ENCODE measurements around the gene AGAP1. TPM values are rescaled to one million over a fixed set of nuclear protein-coding genes. Genes with fewer than 3 reads are reported as not detected.

The AGAP1 gene
- total and polyA plus RNA-seq, 2 donors = 1.7 to 3.0 TPM

DNA sequence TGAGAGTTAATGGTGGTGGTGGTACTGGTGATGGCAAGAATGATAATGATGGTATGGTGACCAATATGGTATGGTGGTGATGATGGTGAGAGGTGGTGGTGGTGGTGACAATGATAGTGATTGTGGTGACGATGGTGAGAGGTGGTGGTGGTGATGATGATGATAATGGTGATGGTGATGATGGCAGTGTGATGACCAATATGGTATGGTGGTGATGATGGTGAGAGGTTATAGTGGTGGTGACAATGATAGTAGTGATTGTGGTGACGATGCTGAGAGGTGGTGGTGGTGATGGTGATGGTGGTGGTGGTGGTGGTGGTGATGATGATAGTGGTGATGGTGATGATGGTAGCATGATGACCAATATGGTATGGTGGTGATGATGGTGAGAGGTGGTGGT lies 505.2 kb downstream of the AGAP1 start:
- Histone ChIP-seq H3K9me3 (ENCODE audit: control insufficient read depth in 2 of 2, insufficient read depth in 1 of 2, low read length in 1 of 2) (no peaks in the 10 kb centered on the region), H3K27me3 (ENCODE audit: control insufficient read depth in 2 of 2, insufficient read depth in 1 of 2, low read length in 1 of 2) (no peaks in the 10 kb centered on the region), H3K4me1 (ENCODE audit: control insufficient read depth in 2 of 2, insufficient read depth in 2 of 2, low read length in 2 of 2) (no peaks in the 10 kb centered on the region), H3K27ac (ENCODE audit: low read depth in 1 of 2, low read length in 1 of 2) (no peak overlapping the region), H3K36me3 (ENCODE audit: control insufficient read depth in 2 of 2, insufficient read depth in 2 of 2, low read length in 1 of 2) (no peaks in the 10 kb centered on the region), H3K4me3 (ENCODE audit: low read length in 2 of 2) (no peak overlapping the region)
- no peak for DNase-seq (ENCODE audit: low read depth in 6 of 9, low spot score in 9 of 9)
- 96% methylated on average over 2 of the region's 2 CpGs for WGBS

- no peaks in the 10 kb centered on the region for H3K9me3 ChIP-seq (ENCODE audit: control insufficient read depth in 2 of 2, insufficient read depth in 1 of 2, low read length in 1 of 2)
- no peak for DNase-seq (ENCODE audit: low read depth in 6 of 9, low spot score in 9 of 9)
- WGBS = 88% methylated on average over 20 of the region's 20 CpGs
- H3K4me1 ChIP-seq (ENCODE audit: control insufficient read depth in 2 of 2, insufficient read depth in 2 of 2, low read length in 2 of 2) = no peaks in the 10 kb centered on the region
- no peaks in the 10 kb centered on the region for H3K36me3 ChIP-seq (ENCODE audit: control insufficient read depth in 2 of 2, insufficient read depth in 2 of 2, low read length in 1 of 2)
- H3K27me3 ChIP-seq (ENCODE audit: control insufficient read depth in 2 of 2, insufficient read depth in 1 of 2, low read length in 1 of 2) = no peaks in the 10 kb centered on the region
- no peak overlapping the region for H3K4me3 ChIP-seq (ENCODE audit: low read length in 2 of 2)
- no peak overlapping the region for H3K27ac ChIP-seq (ENCODE audit: low read depth in 1 of 2, low read length in 1 of 2)
These were observed 507.5 kb downstream of the AGAP1 start for GRCh38 chr2:236001166-236001828.

DNA sequence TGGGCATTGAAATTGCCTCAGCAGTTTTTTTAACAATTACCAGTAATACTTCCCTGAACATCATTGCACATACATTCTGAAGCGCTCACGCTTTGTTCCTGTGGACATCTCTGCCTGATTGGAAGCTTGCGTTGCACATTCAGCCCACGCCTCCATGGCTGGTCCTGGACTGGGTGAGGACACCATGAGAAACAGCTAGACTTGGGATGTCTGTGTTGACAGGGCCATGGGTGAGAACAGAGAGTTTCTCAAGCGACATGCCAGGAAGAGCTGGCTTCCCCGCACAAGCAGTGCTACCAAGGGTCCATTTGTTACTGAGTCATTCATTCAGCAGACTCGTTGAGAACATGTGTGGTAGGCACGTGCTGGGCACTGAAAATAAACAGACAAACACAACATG lies 508.0 kb downstream of the AGAP1 start:
- Histone ChIP-seq H3K9me3 (ENCODE audit: control insufficient read depth in 2 of 2, insufficient read depth in 1 of 2, low read length in 1 of 2) (no peaks in the 10 kb centered on the region), H3K27ac (ENCODE audit: low read depth in 1 of 2, low read length in 1 of 2) (no peak overlapping the region), H3K4me1 (ENCODE audit: control insufficient read depth in 2 of 2, insufficient read depth in 2 of 2, low read length in 2 of 2) (no peaks in the 10 kb centered on the region), H3K27me3 (ENCODE audit: control insufficient read depth in 2 of 2, insufficient read depth in 1 of 2, low read length in 1 of 2) (no peaks in the 10 kb centered on the region), H3K4me3 (ENCODE audit: low read length in 2 of 2) (no peak overlapping the region), H3K36me3 (ENCODE audit: control insufficient read depth in 2 of 2, insufficient read depth in 2 of 2, low read length in 1 of 2) (no peaks in the 10 kb centered on the region)
- 96% methylated on average over 8 of the region's 8 CpGs for WGBS
- DNase-seq (ENCODE audit: low read depth in 6 of 9, low spot score in 9 of 9) = no peak

- no peaks in the 10 kb centered on the region for H3K4me1 ChIP-seq (ENCODE audit: control insufficient read depth in 2 of 2, insufficient read depth in 2 of 2, low read length in 2 of 2)
- 93% methylated on average over 6 of the region's 6 CpGs for WGBS
- no peaks in the 10 kb centered on the region for H3K36me3 ChIP-seq (ENCODE audit: control insufficient read depth in 2 of 2, insufficient read depth in 2 of 2, low read length in 1 of 2)
- peak in 1 of 9 donors; percentile 6 for DNase-seq (ENCODE audit: low read depth in 6 of 9, low spot score in 9 of 9)
- no peak overlapping the region for H3K27ac ChIP-seq (ENCODE audit: low read depth in 1 of 2, low read length in 1 of 2)
- H3K9me3 ChIP-seq (ENCODE audit: control insufficient read depth in 2 of 2, insufficient read depth in 1 of 2, low read length in 1 of 2) = no peaks in the 10 kb centered on the region
- no peak overlapping the region for H3K4me3 ChIP-seq (ENCODE audit: low read length in 2 of 2)
- H3K27me3 ChIP-seq (ENCODE audit: control insufficient read depth in 2 of 2, insufficient read depth in 1 of 2, low read length in 1 of 2) = no peaks in the 10 kb centered on the region
These were observed 514.2 kb downstream of the AGAP1 start for GRCh38 chr2:236008006-236008405.

- Histone ChIP-seq H3K27ac (ENCODE audit: low read depth in 1 of 2, low read length in 1 of 2) (no peak overlapping the region), H3K4me1 (ENCODE audit: control insufficient read depth in 2 of 2, insufficient read depth in 2 of 2, low read length in 2 of 2) (no peaks in the 10 kb centered on the region), H3K27me3 (ENCODE audit: control insufficient read depth in 2 of 2, insufficient read depth in 1 of 2, low read length in 1 of 2) (peaks cover 2 to 7% of the 10 kb centered on the region in 2 donors), H3K36me3 (ENCODE audit: control insufficient read depth in 2 of 2, insufficient read depth in 2 of 2, low read length in 1 of 2) (no peaks in the 10 kb centered on the region), H3K4me3 (ENCODE audit: low read length in 2 of 2) (no peak overlapping the region), H3K9me3 (ENCODE audit: control insufficient read depth in 2 of 2, insufficient read depth in 1 of 2, low read length in 1 of 2) (no peaks in the 10 kb centered on the region)
- WGBS = 95% methylated on average over 9 of the region's 9 CpGs
- no peak for DNase-seq (ENCODE audit: low read depth in 6 of 9, low spot score in 9 of 9)
These were observed 515.0 kb downstream of the AGAP1 start for GRCh38 chr2:236008857-236009256.

- peaks cover 2 to 20% of the 10 kb centered on the region in 2 donors for H3K27me3 ChIP-seq (ENCODE audit: control insufficient read depth in 2 of 2, insufficient read depth in 1 of 2, low read length in 1 of 2)
- H3K4me3 ChIP-seq (ENCODE audit: low read length in 2 of 2) = no peak overlapping the region
- no peak overlapping the region for H3K27ac ChIP-seq (ENCODE audit: low read depth in 1 of 2, low read length in 1 of 2)
- 91% methylated on average over 15 of the region's 15 CpGs for WGBS
- H3K36me3 ChIP-seq (ENCODE audit: control insufficient read depth in 2 of 2, insufficient read depth in 2 of 2, low read length in 1 of 2) = no peaks in the 10 kb centered on the region
- no peak for DNase-seq (ENCODE audit: low read depth in 6 of 9, low spot score in 9 of 9)
- no peaks in the 10 kb centered on the region for H3K4me1 ChIP-seq (ENCODE audit: control insufficient read depth in 2 of 2, insufficient read depth in 2 of 2, low read length in 2 of 2)
- H3K9me3 ChIP-seq (ENCODE audit: control insufficient read depth in 2 of 2, insufficient read depth in 1 of 2, low read length in 1 of 2) = no peaks in the 10 kb centered on the region
These were observed 517.3 kb downstream of the AGAP1 start for GRCh38 chr2:236010920-236011685.

DNA sequence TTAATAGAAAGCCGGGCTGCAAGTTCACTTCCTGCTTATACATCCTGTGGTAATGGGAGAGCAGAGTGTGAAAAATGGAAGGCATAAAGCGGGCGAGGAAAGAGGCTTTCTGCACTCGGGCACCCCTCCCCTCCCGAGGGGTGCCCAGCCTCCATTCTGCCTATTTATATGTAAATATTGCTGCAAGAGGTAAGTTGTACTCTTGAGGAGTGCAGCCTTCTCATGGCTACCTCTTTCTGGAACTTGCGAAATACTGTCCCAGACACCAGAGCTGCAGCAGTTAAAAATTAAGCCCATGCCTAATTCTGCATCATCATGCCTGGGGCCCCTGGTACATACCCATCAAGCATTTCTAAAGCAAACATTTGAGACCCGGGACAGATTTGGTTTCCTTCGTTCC lies 518.3 kb downstream of the AGAP1 start:
- H3K27ac ChIP-seq (ENCODE audit: low read depth in 1 of 2, low read length in 1 of 2) = no peak overlapping the region
- no peaks in the 10 kb centered on the region for H3K4me1 ChIP-seq (ENCODE audit: control insufficient read depth in 2 of 2, insufficient read depth in 2 of 2, low read length in 2 of 2)
- no peaks in the 10 kb centered on the region for H3K9me3 ChIP-seq (ENCODE audit: control insufficient read depth in 2 of 2, insufficient read depth in 1 of 2, low read length in 1 of 2)
- 66% methylated on average over 8 of the region's 8 CpGs for WGBS
- DNase-seq (ENCODE audit: low read depth in 6 of 9, low spot score in 9 of 9) = no peak
- no peak overlapping the region for H3K4me3 ChIP-seq (ENCODE audit: low read length in 2 of 2)
- peaks cover 2 to 20% of the 10 kb centered on the region in 2 donors for H3K27me3 ChIP-seq (ENCODE audit: control insufficient read depth in 2 of 2, insufficient read depth in 1 of 2, low read length in 1 of 2)
- H3K36me3 ChIP-seq (ENCODE audit: control insufficient read depth in 2 of 2, insufficient read depth in 2 of 2, low read length in 1 of 2) = no peaks in the 10 kb centered on the region

DNA sequence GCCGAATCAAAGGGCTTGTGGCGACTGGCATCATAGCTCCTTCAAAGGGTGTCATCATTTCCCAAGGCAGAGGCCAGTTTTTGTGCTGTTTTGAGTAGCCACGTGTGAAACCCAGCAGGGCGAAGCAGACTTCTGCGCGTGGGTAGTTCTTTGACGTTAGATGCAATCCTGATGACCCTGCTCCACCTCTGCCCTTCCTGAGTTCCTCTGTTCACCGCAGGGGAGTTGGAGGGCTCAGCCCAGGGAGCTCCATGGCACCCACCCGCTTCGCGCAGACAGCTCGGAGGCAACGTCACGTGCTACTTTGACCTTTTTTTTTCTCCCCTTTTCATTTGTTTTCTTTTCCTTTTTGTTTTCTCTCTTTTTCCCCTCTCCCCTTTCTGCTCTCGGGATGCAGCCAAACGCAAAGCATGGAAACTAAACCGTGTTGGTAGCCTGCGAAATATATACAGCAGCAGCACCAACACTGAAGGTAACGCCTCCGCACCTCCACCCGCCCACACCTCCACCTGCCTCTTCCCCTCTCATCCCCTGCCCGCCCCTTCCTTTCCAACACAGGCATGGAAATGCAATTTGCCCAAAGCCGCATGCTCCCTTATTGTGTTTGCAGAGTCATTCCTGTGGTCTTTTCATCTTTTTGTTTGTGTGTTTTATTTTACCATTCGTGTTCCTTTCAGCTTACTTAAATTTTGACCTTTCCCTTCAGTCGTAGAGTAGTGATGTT lies 520.7 kb downstream of the AGAP1 start:
- no peaks in the 10 kb centered on the region for H3K9me3 ChIP-seq (ENCODE audit: control insufficient read depth in 2 of 2, insufficient read depth in 1 of 2, low read length in 1 of 2)
- WGBS = 41% methylated on average over 25 of the region's 25 CpGs

DNA sequence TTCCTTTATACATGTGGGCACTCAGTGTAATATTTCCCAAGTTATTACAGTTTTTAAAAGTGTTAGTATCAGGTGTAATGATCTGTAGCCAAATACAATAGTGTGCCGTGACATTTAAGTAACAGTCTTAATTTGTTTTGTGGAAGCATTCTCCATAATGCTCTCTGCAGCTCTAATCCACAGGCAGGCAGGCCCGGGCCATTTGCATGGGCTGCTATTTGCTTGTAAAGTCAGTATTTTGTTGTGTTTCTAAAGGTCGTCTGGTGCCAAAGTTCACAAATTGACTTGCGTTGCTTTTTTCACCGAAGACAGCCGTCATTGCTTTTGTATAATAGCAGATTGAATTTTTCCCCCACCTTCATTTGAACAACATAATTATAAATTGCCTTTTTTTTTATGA lies 521.3 kb downstream of the AGAP1 start:
- Histone ChIP-seq H3K27ac (ENCODE audit: low read depth in 1 of 2, low read length in 1 of 2) (no peak overlapping the region), H3K4me1 (ENCODE audit: control insufficient read depth in 2 of 2, insufficient read depth in 2 of 2, low read length in 2 of 2) (no peaks in the 10 kb centered on the region), H3K36me3 (ENCODE audit: control insufficient read depth in 2 of 2, insufficient read depth in 2 of 2, low read length in 1 of 2) (no peaks in the 10 kb centered on the region), H3K4me3 (ENCODE audit: low read length in 2 of 2) (no peak overlapping the region), H3K27me3 (ENCODE audit: control insufficient read depth in 2 of 2, insufficient read depth in 1 of 2, low read length in 1 of 2) (peaks cover 2 to 20% of the 10 kb centered on the region in 2 donors), H3K9me3 (ENCODE audit: control insufficient read depth in 2 of 2, insufficient read depth in 1 of 2, low read length in 1 of 2) (peaks cover 0 to 1% of the 10 kb centered on the region in 2 donors)
- no peak for DNase-seq (ENCODE audit: low read depth in 6 of 9, low spot score in 9 of 9)
- WGBS = 61% methylated on average over 6 of the region's 6 CpGs

More for the DNA sequence above, 520.7 kb downstream of the AGAP1 start:
- H3K27ac ChIP-seq (ENCODE audit: low read depth in 1 of 2, low read length in 1 of 2) = no peak overlapping the region
- no peaks in the 10 kb centered on the region for H3K36me3 ChIP-seq (ENCODE audit: control insufficient read depth in 2 of 2, insufficient read depth in 2 of 2, low read length in 1 of 2)
- H3K4me3 ChIP-seq (ENCODE audit: low read length in 2 of 2) = no peak overlapping the region
- no peaks in the 10 kb centered on the region for H3K4me1 ChIP-seq (ENCODE audit: control insufficient read depth in 2 of 2, insufficient read depth in 2 of 2, low read length in 2 of 2)
- peaks cover 2 to 20% of the 10 kb centered on the region in 2 donors for H3K27me3 ChIP-seq (ENCODE audit: control insufficient read depth in 2 of 2, insufficient read depth in 1 of 2, low read length in 1 of 2)
- DNase-seq (ENCODE audit: low read depth in 6 of 9, low spot score in 9 of 9) = no peak
